ENCODE results near the gene BCAS3. TPM values are rescaled to one million over a fixed set of nuclear protein-coding genes. Genes with fewer than 3 reads are reported as not detected.
"Not testable (repeated sequence)": the region's sequence is repeated elsewhere in the genome, so short reads cannot be mapped to it uniquely, and the experiment has no call there.

Gene BCAS3
- total RNA-seq, 1 donor from 2014 or later = 50.8 TPM

- no peak for DNase-seq
These were observed 120.9 kb downstream of the BCAS3 start for GRCh38 chr17:60798576-60798975.

- no peak for DNase-seq
These were observed 124.7 kb downstream of the BCAS3 start for GRCh38 chr17:60802377-60802776.

GRCh38 chr17:60803059-60803458 is 125.4 kb downstream of the BCAS3 start:
- no peak for DNase-seq

GRCh38 chr17:60804831-60805230 is 127.2 kb downstream of the BCAS3 start:
- DNase-seq = no peak

- no peak for DNase-seq
These were observed 131.8 kb downstream of the BCAS3 start for GRCh38 chr17:60809421-60809820.

GRCh38 chr17:60814941-60815340 is 137.3 kb downstream of the BCAS3 start:
- DNase-seq = not testable (repeated sequence)

GRCh38 chr17:60817192-60817591 is 139.5 kb downstream of the BCAS3 start:
- no peak for DNase-seq

GRCh38 chr17:60819447-60820130 is 141.9 kb downstream of the BCAS3 start:
- DNase-seq = no peak

GRCh38 chr17:60823515-60823914 is 145.9 kb downstream of the BCAS3 start:
- no peak for DNase-seq

GRCh38 chr17:60825351-60825750 is 147.7 kb downstream of the BCAS3 start:
- DNase-seq = no peak

- DNase-seq = no peak
These were observed 150.3 kb downstream of the BCAS3 start for GRCh38 chr17:60827943-60828342.

- DNase-seq = no peak
These were observed 154.5 kb downstream of the BCAS3 start for GRCh38 chr17:60832151-60832585.

- no peak for DNase-seq
These were observed 155.0 kb downstream of the BCAS3 start for GRCh38 chr17:60832631-60833030.

GRCh38 chr17:60840456-60840855 is 162.8 kb downstream of the BCAS3 start:
- DNase-seq = no peak

GRCh38 chr17:60845012-60845411 is 167.4 kb downstream of the BCAS3 start:
- no peak for DNase-seq

GRCh38 chr17:60846175-60846574 is 168.5 kb downstream of the BCAS3 start:
- DNase-seq = no peak

GRCh38 chr17:60851181-60851580 is 173.5 kb downstream of the BCAS3 start:
- DNase-seq = no peak

- no peak for DNase-seq
These were observed 180.0 kb downstream of the BCAS3 start for GRCh38 chr17:60857556-60858080.

GRCh38 chr17:60862482-60862881 is 184.8 kb downstream of the BCAS3 start:
- DNase-seq = no peak

GRCh38 chr17:60863892-60864707 is 186.4 kb downstream of the BCAS3 start:
- no peak for DNase-seq

GRCh38 chr17:60864708-60865005 is 187.0 kb downstream of the BCAS3 start:
- DNase-seq = no peak

- no peak for DNase-seq
These were observed 197.1 kb downstream of the BCAS3 start for GRCh38 chr17:60874772-60875171.

GRCh38 chr17:60886731-60887613 is 209.3 kb downstream of the BCAS3 start:
- DNase-seq = not testable (repeated sequence)
